GM19438 (cell line): ENCODE data around the gene MAST3.

Experiments used
- ATAC-seq: cut with Tn5 transposase; IDR thresholded peaks from one replicate; pipeline ENCODE4 v1.9.1; 2021; ENCODE audit warnings: low read depth; ENCODE audit not compliant: unreplicated experiment

Gene MAST3

GRCh38 chr19:18097217-18097992 lies at the start of gene MAST3:
Gene MAST3 (plus strand): TSS chr19:18097778. CDS start chr19:18097793, 15 bp downstream.
- ATAC-seq: peak; percentile 49

DNA sequence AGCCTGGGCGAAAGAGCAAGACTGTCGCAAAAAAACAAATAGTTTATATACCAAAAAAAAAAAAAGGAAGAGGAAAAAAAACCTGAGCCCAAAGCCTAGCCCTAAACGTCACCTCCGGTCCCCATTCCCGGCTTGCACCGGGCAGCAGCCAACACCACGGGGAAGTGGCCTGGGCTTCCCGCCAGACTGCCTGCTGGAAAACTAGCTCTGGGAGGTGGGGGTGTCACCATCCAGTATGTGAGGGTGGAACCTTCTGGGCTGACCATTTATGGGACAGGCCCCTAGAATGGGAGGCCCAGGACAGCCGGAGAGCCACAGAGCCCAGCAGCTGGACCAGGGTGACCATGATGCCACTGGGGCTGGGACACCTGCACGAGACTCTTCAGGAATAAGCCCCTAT lies 48.2 kb upstream of the MAST3 start:
- no peak for ATAC-seq

- ATAC-seq: no peak
Observed at GRCh38 chr19:18051887-18052286, 45.7 kb upstream of the MAST3 start.

DNA sequence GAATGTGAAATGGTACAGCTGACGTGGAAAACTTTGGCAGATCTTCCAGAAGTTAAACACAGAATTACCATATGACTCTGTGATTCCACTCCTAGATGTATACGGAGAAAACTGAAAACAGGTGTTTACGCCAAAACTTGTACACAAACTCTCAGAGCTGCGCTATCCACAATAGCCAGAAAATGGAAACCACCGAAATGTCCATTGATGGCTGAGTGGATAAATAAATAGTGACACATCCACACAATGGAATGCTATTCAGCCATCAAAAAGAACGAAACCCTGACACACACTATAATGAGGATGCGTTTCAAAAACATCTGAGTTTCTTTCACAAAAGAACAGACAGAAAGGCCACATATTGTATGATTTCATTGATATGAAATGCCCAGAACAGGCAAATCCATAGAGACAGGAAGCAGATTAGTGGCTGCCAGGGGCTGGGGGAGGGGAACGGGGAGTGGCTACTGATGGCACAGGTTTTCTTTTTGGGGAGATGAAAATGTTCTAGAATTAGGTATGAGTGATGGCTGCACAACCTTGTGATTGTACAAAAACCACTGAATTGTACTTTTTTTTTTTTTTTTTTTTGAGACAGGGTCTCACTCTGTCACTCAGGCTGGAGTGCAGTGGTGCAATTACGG lies 43.9 kb upstream of the MAST3 start:
- ATAC-seq: no peak

- ATAC-seq: no peak
Observed at GRCh38 chr19:18055967-18056366, 41.6 kb upstream of the MAST3 start.

DNA sequence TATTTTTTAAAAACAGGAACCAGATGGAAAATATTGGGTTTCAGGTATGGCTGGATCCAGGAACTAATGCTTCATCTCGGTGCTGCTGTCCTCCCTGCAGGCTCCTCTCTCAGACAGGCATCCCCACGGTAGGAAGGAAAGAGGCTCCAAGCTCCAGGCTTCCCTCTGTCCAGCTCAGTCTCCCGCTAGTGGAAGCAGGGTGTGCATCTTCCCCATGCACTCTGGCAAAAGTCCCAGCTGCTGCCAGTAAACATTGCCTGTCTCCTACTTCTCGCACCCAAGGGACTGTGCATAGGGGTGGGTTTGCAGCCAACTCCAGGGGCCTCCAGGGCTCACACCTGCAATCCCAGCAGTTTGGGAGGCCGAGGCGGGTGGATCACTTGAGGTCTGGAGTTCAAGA lies 40.0 kb upstream of the MAST3 start:
- ATAC-seq: no peak

- no peak for ATAC-seq
Observed at GRCh38 chr19:18058208-18059009, 39.2 kb upstream of the MAST3 start.

DNA sequence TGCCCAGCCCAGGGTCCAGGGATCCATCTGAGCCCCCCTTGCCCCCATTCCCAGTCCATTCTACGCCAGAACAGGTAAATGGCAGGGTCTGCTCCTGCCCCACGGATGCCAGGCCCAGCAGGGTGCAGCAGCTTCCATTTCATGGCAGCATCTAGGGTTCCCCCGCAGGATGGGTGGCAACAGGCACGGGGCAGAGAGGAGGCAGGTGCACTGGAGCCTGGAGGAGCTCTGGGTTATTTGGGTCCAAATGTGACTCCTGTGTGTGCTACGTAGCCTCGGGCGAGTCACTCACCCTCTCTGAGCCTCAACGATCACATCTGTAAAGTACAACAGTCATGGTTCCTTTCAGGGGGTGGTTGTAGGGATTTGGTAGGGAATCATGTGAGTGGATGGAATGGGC lies 38.3 kb upstream of the MAST3 start:
- no peak for ATAC-seq

DNA sequence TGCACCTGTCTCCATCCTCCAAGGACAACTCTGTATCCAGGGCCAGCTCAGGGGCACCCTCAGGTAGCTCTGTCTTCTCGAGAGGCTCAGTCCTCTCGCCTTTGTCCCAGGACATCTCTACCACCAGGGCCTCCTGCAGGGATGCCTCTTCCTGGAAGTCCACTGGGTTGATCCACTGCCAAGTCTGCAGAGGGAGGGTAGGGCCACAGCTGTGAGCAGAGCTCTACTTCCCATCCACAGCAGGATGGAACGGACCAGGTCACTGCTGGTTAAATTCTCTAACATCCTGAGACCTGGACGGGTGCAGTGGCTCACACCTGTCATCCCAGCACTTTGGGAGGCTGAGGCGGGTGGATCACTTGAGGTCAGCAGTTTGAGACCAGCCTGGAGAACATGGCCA lies 37.7 kb upstream of the MAST3 start:
- no peak for ATAC-seq

GRCh38 chr19:18060472-18060871 lies 37.1 kb upstream of the MAST3 start:
- ATAC-seq: no peak

DNA sequence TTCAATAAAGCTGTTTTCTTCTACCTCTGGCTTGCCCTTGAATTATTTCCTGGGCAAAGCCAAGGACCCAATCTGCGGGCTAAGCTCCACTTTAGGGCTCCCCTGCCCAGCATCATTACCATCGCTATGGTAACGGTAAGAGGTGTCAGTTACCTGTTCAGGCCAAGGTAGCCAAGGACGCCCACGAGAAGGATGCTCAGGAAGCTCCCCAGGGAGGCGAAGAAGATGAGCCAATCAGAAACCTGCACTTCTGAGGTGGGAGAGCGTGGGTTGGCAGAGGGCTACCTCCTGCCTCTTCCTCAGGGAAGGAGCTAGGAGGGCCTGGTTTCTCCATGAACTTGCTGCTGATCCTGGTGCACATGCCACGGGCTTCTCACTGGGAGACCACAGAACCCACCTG lies 35.5 kb upstream of the MAST3 start:
- ATAC-seq: no peak

- ATAC-seq: no peak
Observed at GRCh38 chr19:18063463-18063862, 34.1 kb upstream of the MAST3 start.

DNA sequence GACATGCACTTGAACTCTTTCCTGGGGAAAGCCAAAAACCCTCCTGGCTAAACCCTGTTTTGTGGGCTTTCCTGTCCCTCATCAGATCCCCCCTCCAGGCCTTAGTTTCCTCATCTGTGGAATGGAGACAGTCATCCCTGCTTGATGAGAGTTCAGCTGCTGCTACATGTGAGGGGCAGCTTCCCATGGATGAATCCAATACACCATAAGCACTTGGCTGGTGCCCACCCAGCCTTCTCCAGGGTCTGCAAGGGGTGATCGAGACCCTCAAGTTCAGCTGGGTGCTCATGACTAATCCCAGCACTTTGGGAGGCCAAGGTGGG lies 32.4 kb upstream of the MAST3 start:
- ATAC-seq: no peak

GRCh38 chr19:18068395-18068794 lies 29.2 kb upstream of the MAST3 start:
- no peak for ATAC-seq

- ATAC-seq: no peak
Observed at GRCh38 chr19:18069383-18069782, 28.2 kb upstream of the MAST3 start.

- no peak for ATAC-seq
Observed at GRCh38 chr19:18070181-18070580, 27.4 kb upstream of the MAST3 start.

GRCh38 chr19:18072335-18072734 lies 25.2 kb upstream of the MAST3 start:
- no peak for ATAC-seq

GRCh38 chr19:18073197-18073596 lies 24.4 kb upstream of the MAST3 start:
- ATAC-seq: no peak

GRCh38 chr19:18074192-18074591 lies 23.4 kb upstream of the MAST3 start:
- ATAC-seq: no peak

GRCh38 chr19:18083929-18084684 lies 13.5 kb upstream of the MAST3 start:
- ATAC-seq: no peak
